CD1c-positive myeloid dendritic cell (primary cell): ENCODE results near the gene UPK3A.
"Not testable (repeated sequence)": the region's sequence is repeated elsewhere in the genome, so short reads cannot be mapped to it uniquely, and the experiment has no call there.

ENCODE experiments used
- DNase-seq: peaks from one replicate; pipeline ENCODE4 v3.0.0-alpha.2; 2016; ENCODE audit errors: extremely low spot score

The UPK3A gene

GRCh38 chr22:45257941-45258340 lies 26.8 kb upstream of the UPK3A start:
- not testable (repeated sequence) for DNase-seq

DNA sequence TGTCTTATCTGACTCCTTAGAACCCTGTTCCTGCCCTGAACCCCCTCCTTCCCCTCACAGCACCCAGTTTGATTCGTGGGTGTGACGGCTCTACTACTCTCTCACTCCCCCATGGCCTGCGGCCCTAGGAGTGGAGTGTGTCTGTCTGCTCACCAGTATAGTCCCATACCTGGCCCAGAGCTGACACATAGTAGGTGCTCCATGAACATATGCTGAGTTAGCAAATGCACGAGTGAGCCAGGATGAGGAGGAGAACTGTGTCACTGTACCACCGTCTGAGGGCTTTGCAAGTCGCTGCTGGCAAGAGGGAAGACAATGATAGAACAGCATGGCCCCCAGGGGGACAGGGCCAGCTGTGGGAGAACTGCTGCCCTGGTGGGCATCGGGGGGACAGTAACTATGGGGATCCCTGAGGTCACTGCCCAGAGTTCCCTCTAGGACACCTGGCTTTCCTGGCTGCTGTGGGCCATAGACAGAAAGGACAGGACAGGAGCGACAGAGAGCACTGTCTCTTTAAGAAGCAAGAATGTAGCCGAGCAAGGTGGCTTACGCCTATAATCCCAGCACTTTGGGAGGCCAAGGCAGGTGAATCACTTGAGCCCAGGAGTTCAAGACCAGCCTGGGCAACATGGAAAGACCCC lies 24.9 kb upstream of the UPK3A start:
- DNase-seq = no peak

GRCh38 chr22:45260395-45260759 lies 24.4 kb upstream of the UPK3A start:
- not testable (repeated sequence) for DNase-seq

GRCh38 chr22:45261407-45262088 lies 23.2 kb upstream of the UPK3A start:
- no peak for DNase-seq

GRCh38 chr22:45262195-45262930 lies 22.4 kb upstream of the UPK3A start:
- peak; percentile 76 for DNase-seq

DNA sequence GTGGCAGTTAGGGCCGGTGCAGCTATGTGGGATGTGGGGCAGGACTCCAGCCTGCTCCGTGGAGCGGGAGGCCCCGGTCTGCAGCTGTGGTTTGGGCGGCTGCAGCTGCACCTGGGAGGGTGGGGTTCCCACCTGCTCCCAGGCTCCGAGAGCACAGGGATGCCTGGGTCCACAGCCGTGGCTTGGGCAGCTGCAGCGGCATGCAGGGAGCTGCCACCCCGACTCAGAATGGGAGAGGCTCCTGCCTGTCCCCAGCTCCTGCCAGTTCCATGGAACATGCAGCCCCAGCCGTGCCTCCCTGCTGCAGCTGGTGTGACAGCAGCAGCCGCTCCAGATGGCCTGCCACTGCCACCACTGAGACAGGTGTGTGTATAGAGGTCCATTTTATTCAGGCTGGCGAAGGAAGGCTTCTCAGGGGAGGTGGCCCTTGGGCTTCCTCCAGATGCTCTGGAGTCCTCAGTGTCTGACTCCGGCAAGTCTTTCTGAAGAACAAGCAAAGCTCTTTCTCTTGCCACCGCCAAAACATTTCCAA lies 21.8 kb upstream of the UPK3A start:
- no peak for DNase-seq

GRCh38 chr22:45263463-45264269 lies 21.1 kb upstream of the UPK3A start:
- peak; percentile 84 for DNase-seq

DNA sequence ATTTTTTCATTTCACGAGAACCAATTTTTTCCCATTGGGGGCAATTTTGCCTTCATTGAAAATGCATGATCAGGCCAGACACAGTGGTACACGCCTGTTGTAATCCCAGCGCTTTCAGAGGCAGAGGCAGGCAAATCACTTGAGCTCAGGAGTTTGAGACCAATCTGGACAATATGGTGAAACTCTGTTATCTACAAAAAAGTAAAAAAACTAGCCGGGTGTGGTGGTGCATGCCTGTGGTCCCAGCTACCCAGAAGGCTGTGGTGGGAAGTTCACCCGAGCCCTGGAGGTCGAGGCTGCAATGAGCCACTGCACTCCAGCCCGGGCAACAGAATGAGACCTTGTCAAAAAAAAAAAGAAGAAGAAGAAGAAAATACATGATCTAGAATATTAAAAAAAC lies 19.2 kb upstream of the UPK3A start:
- no peak for DNase-seq

DNA sequence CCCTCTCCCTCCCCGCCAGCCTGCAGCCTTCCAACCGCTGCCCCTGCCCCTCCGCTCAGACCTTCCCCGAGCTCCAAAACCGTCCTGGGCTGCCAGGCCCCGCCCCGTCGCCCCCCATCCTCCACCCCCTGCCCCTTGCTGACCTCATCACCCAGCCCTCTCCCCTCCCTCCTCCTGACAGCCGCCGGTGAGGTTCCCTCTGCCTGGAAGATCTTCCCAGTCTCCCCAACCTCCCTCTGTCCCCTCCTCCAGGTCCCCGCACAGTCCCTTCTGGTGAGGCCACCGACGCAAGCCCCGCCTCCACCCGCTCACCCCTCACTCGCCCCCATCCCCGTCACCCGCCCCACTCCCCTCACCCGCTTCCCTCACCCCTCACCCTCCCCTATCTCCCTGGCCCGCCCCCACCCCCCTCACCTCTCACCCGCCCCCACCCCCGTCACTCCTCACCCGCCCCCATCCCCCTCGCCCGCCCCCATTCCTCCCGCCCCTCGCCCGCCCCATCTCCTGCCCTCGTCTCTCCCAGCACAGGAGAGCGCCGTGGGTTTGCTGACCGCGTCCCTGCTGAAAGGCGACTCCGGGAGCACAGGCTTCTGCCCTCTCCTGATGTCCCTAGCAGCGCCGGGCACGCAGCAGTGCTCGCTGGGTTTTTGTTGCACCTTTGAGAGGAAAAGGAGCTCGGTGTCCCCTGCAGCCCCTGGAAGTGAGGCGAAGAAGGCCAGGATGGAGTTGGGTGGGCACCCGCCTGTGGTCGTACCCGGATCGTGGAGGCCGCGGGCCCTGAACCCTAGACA lies 16.4 kb upstream of the UPK3A start:
- DNase-seq = no peak

GRCh38 chr22:45268958-45269844 lies 15.5 kb upstream of the UPK3A start:
- DNase-seq = peak; percentile 92

DNA sequence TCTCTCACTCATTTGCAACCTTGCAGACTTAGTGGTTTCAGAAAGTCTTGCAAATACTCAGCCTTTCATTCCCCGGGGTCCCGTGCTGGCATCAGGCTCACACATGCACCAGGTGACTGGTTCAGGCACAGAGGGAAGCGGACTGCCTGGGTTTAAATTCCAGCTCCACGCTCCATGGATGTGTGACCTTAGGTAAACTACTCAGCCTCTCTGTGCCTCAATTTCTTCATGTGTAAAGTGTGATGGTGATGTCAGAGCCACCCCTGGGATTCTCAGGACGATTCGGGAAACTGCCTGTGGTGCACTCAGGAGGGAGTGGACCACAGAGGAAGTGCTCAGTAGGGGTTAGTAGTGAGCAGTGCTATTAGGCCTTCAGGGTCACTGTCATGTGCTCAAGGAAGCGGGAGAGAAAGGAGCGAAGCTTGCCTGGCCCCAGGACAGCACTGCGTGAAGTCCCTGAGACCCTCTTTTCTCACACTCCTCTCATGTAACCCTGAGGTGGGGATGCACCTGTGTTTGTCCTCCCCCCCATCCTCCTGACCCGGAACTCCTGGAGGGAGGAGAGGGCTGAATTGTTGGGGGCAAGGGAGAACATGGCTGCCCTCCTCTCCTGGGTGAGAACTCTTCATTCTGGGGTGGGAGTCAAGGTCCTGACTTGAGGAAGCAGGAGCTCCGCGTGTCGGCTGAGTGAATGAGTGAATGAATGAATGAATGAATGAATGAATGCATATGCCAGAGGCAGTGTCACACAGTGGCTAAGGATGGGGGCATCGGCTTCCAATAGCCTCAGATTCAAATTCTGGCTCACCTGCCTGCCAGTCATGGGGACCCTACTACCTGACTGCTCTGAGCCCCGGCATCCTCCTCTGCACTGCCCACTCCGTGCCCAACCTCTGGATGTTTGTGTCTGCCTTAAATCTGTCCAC lies 14.4 kb upstream of the UPK3A start:
- DNase-seq = peak; percentile 41

- peak; percentile 64 for DNase-seq
Measured at GRCh38 chr22:45271667-45272201, 13.0 kb upstream of the UPK3A start.

- DNase-seq = no peak
Measured at GRCh38 chr22:45272498-45272897, 12.3 kb upstream of the UPK3A start.

DNA sequence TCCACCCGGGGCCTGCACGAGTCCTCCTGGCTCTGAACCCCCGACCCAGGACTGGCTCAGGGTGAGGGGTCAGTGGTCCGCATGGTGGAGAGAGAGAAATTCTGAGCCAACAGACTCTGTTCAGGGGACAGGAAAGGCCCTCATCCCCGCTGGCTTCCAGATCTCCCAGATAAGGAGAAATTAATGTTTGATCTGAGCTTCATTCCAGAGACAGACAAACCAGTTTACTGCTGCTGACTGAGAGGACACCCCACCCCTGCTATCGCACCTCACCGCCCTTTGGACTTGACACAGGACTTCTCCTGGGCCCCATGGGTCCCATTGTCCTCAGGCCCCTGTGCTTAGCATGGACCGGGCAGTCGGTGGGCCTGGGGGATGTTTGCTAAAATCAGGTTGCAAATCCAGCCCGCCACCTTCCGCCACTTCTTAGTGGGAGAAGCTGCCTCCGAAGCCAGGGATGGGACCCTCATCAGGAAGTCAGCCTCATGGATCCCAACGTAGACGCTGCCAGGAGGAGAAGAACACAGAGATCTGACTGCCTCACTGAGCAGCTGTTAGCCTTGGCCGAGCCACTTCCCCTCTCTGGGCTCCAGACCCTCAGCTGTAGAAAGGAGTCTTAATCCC lies 11.2 kb upstream of the UPK3A start:
- DNase-seq = no peak

- no peak for DNase-seq
Measured at GRCh38 chr22:45276507-45277105, 8.1 kb upstream of the UPK3A start.

DNA sequence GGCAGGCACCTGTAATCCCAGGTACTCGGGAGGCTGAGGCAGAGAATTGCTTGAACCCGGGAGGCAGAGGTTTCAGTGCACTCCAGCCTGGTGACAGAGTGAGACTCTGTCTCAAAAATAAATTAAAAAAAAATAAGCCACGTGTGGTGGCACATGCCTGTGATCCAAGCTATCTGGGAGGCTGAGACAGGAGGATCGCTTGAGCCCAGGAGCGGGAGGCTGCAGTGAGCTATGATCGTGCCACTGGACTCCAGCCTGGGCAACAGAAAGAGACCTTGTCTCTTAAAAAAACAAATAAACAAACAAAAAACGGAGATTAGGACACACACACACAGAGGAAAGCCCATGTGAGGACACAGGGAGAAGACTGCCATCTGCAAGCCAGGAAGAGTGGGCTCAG lies 7.0 kb upstream of the UPK3A start:
- not testable (repeated sequence) for DNase-seq

DNA sequence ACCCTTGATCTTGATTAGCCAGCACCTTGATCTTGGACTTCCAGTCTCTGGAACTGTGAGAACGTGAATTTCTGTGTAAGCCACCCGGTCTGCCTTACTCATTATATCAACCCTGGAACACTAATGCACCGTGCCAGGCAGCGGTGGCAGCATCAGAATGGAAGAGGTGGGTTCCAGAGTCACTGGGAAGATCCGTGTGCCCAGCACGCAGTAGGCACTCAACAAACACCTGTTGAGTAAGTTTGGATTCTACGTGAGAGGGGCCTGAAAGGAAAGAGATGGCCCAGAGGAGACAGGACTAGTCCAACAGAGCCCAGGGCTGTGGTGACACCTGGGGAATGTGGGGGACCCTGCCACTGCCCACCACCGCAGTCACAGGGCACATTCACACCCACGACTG lies 6.6 kb upstream of the UPK3A start:
- no peak for DNase-seq

DNA sequence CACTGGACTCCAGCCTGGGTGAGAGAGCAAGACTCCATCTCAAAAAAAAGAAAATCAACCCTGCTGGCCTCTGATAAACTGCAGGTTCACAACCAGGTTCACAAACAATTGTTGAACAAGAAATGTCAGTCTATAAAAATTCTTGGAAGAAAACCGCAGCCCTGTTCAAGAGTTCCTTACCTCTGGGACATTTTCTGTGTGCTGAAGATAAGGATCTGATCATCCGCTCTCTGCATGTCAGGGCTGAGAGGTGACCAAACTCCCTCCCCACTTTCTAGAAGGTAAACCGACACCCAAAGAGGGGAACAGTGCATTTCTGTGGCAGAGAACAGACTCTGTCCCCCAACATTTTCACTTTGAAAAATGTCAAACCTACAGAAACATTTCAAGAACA lies 4.2 kb upstream of the UPK3A start:
- no peak for DNase-seq
